Stimulated activated naive B cell treated with anti-CD40 and anti-IgM and Interleukin-4, amounts not matched to agents 10 μg/mL and 1 μg/mL and 100 μg/mL, for 72 hours (primary cell): Measurements from ENCODE around the gene ZDHHC4.
"Not testable (repeated sequence)": the region's sequence is repeated elsewhere in the genome, so short reads cannot be mapped to it uniquely, and the experiment has no call there.

Experiments
- ATAC-seq, 2 donors: fragments of 150-1000 bp; cut with Tn5 transposase; replicated peaks; 2 replicates each; pipeline ENCODE4 v1.10.0; 2021; ENCODE audit warnings: moderate library complexity in 1 of 2
- DNase-seq: peaks from one replicate; pipeline ENCODE4 v3.0.0; 2021
- H3K27ac Mint-ChIP-seq: one replicate; pipeline ENCODE4 v1.8.0; 2022; ENCODE audit warnings: mild to moderate bottlenecking, mixed read lengths
- H3K27me3 Mint-ChIP-seq, 2 donors: one replicate each; pipeline ENCODE4 v1.8.0; 2022; ENCODE audit warnings: mixed read lengths in 2 of 2
- H3K36me3 Mint-ChIP-seq, 2 donors: one replicate each; pipeline ENCODE4 v1.8.0; 2022; ENCODE audit warnings: mixed read lengths in 2 of 2, mild to moderate bottlenecking in 1 of 2
- H3K4me1 Mint-ChIP-seq, 2 donors: one replicate each; pipeline ENCODE4 v1.8.0; 2022; ENCODE audit warnings: mixed read lengths in 2 of 2, mild to moderate bottlenecking in 1 of 2
- H3K4me3 Mint-ChIP-seq, 2 donors: one replicate each; pipeline ENCODE4 v1.8.0; 2022; ENCODE audit warnings: mild to moderate bottlenecking in 2 of 2, mixed read lengths in 2 of 2, moderate library complexity in 1 of 2
- H3K9me3 Mint-ChIP-seq, 2 donors: one replicate each; pipeline ENCODE4 v1.8.0; 2022; ENCODE audit warnings: mixed read lengths in 2 of 2, mild to moderate bottlenecking in 1 of 2

Gene ZDHHC4

DNA sequence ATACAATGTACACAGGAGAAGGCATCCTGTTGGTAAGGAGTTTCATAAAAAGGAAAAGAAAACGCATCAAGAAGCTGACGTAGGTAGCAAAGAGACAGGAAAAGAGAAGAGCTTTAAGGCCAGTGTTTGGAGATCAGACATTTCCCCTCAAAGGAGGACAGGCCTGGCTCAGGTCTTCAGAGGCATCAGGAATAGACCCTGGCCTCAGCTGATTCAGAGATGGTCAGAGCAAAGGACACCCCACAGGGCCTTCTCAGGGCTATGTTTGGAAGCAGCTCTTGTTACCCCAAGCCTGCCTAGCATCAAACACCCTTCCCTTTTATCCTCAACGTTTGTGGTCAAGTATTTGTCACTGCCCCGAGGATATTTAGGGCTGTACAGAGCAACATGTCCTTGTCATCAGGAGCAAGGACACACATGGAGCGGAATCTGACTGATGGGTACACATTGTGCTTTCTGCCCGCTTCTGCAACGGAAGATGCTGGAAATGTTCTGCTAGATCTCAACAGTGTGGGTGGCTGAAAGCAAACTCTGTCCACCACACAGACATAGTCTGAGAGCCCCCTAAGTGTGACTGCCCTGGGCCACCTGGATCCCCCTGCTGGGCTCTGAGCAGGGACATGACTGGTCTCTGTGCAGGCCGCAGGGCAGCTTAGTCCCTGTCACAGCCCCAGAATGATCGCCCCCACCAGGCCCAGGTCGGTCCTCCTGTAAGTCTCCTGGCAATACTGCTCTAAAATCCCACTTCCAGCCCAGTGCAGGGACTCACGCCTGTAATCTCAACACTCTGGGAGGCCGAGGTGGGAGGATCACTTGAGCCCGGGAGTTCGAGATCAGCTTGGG is 1.0 kb upstream of the ZDHHC4 start:
- H3K4me3 Mint-ChIP-seq: peak overlapping the region; percentile 85
- DNase-seq (no peak), ATAC-seq (no peak)
- no peaks in the 10 kb centered on the region for H3K9me3 Mint-ChIP-seq
- H3K36me3 Mint-ChIP-seq: peaks cover 13 to 19% of the 10 kb centered on the region in 2 donors
- peak overlapping the region; percentile 79 for H3K27ac Mint-ChIP-seq
- H3K4me1 Mint-ChIP-seq: peaks cover 16 to 33% of the 10 kb centered on the region in 2 donors
- H3K27me3 Mint-ChIP-seq: no peaks in the 10 kb centered on the region

DNA sequence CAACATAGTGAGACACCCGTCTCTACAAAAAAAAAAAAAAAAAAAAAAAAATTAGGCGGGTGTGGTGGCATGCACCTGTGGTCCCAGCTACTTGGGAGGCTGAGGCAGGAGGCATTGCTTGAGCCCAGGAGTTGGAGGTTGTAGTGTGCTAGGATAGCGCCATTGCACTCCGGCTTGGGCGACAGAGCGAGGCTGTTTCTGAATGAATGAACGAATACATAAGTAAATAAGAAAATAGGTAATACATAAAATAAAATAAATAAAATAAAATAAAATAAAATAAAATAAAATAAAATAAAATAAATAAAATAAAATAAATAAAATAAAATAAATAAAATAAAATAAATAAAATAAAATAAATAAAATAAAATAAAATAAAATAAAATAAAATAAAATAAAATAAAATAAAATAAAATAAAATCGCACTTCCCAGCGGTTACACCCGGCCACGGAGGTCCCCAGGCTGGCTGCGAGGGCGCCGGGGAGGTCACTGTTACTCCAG is 336 bp upstream of the ZDHHC4 start:
- H3K27me3 Mint-ChIP-seq, H3K9me3 Mint-ChIP-seq, DNase-seq: not testable (repeated sequence)
- peak in 1 of 2 donors; percentile 26 for ATAC-seq
- H3K36me3 Mint-ChIP-seq: peaks cover 18 to 24% of the 10 kb centered on the region in 2 donors
- H3K4me3 Mint-ChIP-seq: peak overlapping the region; percentile 96
- H3K4me1 Mint-ChIP-seq: peaks cover 20 to 37% of the 10 kb centered on the region in 2 donors
- peak overlapping the region; percentile 97 for H3K27ac Mint-ChIP-seq

DNA sequence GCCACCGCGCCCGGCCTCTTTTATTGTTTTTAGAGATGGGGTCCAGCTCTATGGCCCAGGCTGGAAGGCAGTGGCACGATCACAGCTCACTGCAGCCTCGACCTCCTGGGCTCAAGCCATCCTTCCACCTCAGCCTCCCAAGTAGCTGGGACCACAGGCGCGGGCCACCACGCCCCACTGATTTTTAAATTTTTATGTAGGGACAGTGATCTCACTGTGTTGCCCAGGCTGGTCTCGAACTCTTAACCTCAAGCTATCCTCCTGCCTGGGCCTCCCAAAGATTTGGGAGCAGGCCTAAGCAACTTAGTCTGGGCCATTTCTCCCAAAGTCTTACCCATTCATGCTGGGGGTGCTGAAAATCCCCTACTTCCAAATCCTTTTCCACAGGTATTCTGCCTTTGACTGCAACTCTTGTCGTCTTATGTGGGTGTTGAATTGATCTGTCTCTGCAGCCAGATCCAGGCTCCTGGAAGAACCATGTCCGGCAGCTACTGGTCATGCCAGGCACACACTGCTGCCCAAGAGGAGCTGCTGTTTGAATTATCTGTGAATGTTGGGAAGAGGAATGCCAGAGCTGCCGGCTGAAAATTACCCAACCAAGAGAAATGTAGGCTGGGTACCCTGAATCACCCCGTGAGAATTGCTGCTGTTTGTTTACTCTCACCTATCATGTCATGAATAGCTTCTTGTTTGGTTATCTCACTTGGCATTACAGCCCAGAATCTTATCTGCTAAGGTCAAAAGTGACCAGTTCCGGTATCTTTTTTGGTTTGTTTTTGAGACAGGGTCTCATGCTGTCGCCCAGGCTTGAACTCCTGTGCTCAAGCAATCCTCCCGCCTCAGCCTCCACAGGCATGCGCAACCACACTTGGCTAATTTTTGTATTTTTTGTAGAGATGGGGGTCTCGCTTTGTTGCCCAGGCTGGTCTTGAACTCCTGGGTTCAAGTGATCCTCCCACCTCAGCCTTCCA is 1.1 kb downstream of the ZDHHC4 start:
- Mint-ChIP-seq H3K9me3 (no peaks in the 10 kb centered on the region), H3K27me3 (no peaks in the 10 kb centered on the region), H3K4me1 (peaks cover 20 to 37% of the 10 kb centered on the region in 2 donors), H3K27ac (peak overlapping the region; percentile 97), H3K36me3 (peaks cover 26 to 33% of the 10 kb centered on the region in 2 donors), H3K4me3 (peak overlapping the region; percentile 96)
- ATAC-seq (no peak), DNase-seq (no peak)

DNA sequence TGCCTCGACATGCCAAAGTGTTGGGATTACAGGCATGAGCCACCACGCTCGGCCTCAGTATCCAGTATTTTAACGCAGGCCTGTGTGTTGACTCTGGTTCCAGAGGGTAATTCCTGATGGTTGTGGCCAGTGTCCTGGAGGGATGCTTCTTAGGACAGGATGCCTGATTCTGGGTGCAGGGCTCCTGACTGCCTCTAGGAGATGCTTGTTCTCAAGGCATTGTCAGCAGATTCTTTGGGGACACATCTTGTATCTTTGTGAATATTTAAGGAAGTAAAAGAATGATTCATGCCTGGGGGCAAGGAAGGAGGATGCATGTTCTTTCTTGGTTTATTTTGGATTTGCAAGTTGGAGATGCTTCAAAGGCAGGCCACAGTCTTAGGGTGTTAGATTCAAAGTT is 2.2 kb downstream of the ZDHHC4 start:
- peaks cover 20 to 37% of the 10 kb centered on the region in 2 donors for H3K4me1 Mint-ChIP-seq
- H3K36me3 Mint-ChIP-seq: peaks cover 29 to 37% of the 10 kb centered on the region in 2 donors
- no peaks in the 10 kb centered on the region for H3K27me3 Mint-ChIP-seq
- no peak overlapping the region for H3K4me3 Mint-ChIP-seq
- DNase-seq (no peak), ATAC-seq (no peak)
- no peaks in the 10 kb centered on the region for H3K9me3 Mint-ChIP-seq
- peak overlapping the region; percentile 7 for H3K27ac Mint-ChIP-seq

DNA sequence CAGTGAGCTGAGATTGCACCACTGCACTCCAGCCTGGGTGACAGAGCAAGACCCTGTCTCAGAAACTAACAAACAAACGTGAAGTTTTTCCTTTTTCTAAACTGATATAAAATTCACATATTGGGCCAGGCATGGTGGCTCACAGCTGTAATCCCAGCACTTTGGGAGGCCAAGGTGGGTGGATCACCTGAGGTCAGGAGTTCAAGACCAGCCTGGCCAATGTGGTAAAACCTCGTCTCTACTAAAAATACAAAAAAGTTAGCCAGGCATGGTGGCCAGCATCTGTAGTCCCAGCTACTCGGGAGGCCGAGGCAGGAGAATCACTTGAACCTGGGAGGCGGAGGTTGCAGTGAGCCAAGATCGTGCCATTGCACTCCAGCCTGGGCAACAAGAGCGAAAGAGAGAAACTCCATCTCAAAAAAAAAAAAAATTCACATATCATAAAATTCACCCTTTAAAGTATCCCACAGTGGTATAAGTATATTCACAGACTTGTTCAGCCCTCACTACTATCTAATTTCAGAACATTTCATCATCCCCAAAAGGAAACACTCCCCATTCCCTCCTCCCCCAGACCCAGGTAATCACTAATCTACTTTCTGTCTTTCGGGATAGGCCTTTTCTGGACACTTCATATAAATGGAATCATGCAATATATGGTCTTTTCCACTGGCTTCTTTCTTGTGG is 8.6 kb downstream of the ZDHHC4 start:
- ATAC-seq, H3K9me3 Mint-ChIP-seq, H3K4me3 Mint-ChIP-seq, H3K27ac Mint-ChIP-seq, H3K27me3 Mint-ChIP-seq, DNase-seq: not testable (repeated sequence)
- Mint-ChIP-seq H3K4me1 (peaks cover 15 to 25% of the 10 kb centered on the region in 2 donors), H3K36me3 (peaks cover 48 to 60% of the 10 kb centered on the region in 2 donors)

DNA sequence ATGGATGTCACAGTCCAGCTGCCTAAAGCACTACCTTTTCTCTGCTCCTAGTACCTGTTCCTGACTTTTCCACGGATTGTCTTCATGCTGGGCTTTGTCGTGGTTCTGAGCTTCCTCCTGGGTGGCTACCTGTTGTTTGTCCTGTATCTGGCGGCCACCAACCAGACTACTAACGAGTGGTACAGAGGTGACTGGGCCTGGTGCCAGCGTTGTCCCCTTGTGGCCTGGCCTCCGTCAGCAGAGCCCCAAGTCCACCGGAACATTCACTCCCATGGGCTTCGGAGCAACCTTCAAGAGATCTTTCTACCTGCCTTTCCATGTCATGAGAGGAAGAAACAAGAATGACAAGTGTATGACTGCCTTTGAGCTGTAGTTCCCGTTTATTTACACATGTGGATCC is 11.3 kb downstream of the ZDHHC4 start:
- ATAC-seq: no peak
- no peak for DNase-seq
- Mint-ChIP-seq H3K4me1 (peaks cover 8 to 25% of the 10 kb centered on the region in 2 donors), H3K27ac (peak overlapping the region; percentile 14), H3K9me3 (no peaks in the 10 kb centered on the region), H3K36me3 (peaks cover 41 to 45% of the 10 kb centered on the region in 2 donors), H3K4me3 (no peak overlapping the region), H3K27me3 (no peaks in the 10 kb centered on the region)

DNA sequence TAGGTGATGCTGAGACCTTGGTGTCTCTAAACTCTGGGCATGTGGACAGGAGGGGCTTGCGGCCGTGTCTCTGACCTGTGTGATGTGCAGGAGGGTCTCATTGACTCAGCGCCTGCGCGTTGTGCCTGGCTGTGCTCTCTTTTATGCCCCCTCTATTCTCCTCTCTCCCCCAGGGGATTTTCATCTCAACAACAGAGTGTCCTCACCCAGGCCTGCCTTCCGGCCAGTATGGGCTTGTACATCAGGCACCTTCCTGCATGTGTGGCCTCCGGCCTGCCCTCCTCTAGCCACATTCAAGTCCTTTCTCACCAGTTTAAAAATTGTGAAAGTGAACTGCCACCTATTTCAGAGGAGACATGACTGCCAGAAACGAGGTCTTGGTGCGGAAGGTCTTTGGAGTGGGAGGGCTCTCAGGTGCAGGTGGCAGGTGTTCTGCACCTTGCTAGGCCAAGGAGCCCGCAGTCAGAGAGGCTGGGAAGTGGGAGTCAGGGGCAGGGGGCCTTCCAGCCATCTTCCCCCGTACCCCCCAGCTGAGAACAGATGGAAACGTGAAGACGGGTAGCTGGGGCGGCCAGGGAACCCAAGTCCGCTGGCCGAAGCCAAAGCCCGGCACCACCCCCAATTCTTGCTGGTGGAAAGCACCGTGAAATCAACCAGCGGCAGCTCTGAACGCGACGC is 12.0 kb downstream of the ZDHHC4 start:
- Mint-ChIP-seq H3K4me1 (peaks cover 8 to 25% of the 10 kb centered on the region in 2 donors), H3K27ac (peak overlapping the region; percentile 84), H3K36me3 (peaks cover 41 to 43% of the 10 kb centered on the region in 2 donors), H3K4me3 (peak overlapping the region; percentile 73 to 90), H3K27me3 (no peaks in the 10 kb centered on the region), H3K9me3 (no peaks in the 10 kb centered on the region)
- DNase-seq (no peak), ATAC-seq (no peak)

DNA sequence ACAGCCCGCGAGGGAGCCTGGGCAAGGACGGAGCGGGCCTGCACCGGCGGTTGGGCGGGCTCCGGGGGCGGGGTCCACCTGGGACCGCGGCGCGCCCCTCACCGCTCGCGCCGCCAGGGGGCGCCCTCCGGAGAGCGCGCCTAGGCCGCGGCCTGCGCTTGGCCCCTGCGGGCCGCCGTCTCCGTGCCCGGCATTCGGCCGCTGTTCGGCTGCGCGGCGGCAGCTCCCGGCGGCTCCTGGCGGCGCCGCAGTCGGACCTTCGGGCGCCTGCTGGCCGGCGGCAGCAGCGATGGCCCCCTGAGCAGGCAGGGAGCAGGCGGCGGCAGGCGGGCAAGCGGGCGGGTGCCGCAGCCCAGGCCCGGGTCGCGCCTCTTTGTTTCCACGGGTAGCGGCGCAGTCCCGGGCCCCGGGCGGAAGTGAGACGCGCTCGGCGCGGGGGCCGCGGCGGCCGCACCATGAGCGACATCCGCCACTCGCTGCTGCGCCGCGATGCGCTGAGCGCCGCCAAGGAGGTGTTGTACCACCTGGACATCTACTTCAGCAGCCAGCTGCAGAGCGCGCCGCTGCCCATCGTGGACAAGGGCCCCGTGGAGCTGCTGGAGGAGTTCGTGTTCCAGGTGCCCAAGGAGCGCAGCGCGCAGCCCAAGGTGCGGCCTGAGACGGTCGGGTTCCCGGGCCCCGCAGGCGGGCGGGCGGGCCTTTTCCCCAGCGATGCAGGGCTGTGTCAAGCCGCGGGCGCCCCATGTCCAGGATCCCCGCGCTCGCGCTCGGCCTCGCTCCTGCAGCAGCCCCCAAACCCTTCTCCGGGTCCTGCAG is 12.8 kb downstream of the ZDHHC4 start, which contains the start of gene INTS15:
INTS15 (plus strand) TSS at position 193 of the 816 bp plus-strand sequence; CDS start at position 456, 263 bp downstream.
- ATAC-seq (peak; percentile 90 to 92), DNase-seq (peak; percentile 81)
- Mint-ChIP-seq H3K4me1 (peaks cover 8 to 25% of the 10 kb centered on the region in 2 donors), H3K27ac (peak within 1 kb of the TSS; percentile 88), H3K36me3 (peaks cover 36 to 39% of the 10 kb centered on the region in 2 donors), H3K9me3 (no peaks in the 10 kb centered on the region), H3K27me3 (no peaks in the 10 kb centered on the region), H3K4me3 (peak within 1 kb of the TSS; percentile 87 to 90)

DNA sequence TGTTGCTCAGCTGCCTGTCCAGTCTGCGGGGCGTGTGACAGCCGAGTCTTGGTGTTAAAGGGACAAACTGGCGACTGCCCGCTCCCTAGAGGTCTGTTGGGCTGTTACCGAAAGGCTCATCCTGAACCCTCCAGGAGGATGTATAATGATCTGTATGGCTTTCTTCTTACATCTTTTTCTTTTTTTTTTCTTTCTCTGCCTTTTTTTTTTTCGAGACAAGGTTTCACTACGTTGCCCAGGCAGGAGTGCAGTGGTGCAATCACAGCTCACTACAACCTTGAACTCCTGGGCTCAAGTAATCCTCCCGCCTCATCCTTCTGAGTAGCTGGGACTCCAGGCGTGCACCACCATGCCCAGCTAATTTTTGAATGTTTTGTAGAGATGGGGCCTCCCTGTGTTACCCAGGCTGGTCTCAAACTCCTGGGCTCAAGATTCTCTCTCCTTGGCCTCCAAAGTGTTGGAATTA is 13.4 kb downstream of the ZDHHC4 start:
- no peaks in the 10 kb centered on the region for H3K9me3 Mint-ChIP-seq
- H3K36me3 Mint-ChIP-seq: peaks cover 35% of the 10 kb centered on the region in 2 donors
- DNase-seq: no peak
- H3K27ac Mint-ChIP-seq: peak overlapping the region; percentile 88
- peak in 1 of 2 donors; percentile 24 for ATAC-seq
- peak overlapping the region; percentile 87 to 90 for H3K4me3 Mint-ChIP-seq
- H3K4me1 Mint-ChIP-seq: peaks cover 8 to 25% of the 10 kb centered on the region in 2 donors
- H3K27me3 Mint-ChIP-seq: no peaks in the 10 kb centered on the region

DNA sequence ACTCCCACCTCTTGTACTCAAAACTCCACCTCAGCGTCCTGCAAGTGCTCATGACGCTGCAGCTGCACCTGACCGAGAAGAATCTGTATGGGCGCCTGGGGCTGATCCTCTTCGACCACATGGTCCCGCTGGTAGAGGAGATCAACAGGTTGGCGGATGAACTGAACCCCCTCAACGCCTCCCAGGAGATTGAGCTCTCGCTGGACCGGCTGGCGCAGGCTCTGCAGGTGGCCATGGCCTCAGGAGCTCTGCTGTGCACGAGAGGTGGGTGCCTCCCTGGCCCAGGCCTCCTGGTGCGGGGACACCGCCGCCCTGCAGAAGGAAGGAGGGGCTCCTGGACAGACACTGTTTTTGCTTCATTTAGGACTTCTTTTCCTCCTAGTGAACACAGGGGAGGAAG is 22.8 kb downstream of the ZDHHC4 start:
- no peak overlapping the region for H3K4me3 Mint-ChIP-seq
- H3K27me3 Mint-ChIP-seq: no peaks in the 10 kb centered on the region
- no peak for DNase-seq
- H3K36me3 Mint-ChIP-seq: peaks cover 34 to 66% of the 10 kb centered on the region in 2 donors
- no peaks in the 10 kb centered on the region for H3K9me3 Mint-ChIP-seq
- ATAC-seq: no peak
- no peak overlapping the region for H3K27ac Mint-ChIP-seq
- H3K4me1 Mint-ChIP-seq: peaks cover 0 to 3% of the 10 kb centered on the region in 2 donors

DNA sequence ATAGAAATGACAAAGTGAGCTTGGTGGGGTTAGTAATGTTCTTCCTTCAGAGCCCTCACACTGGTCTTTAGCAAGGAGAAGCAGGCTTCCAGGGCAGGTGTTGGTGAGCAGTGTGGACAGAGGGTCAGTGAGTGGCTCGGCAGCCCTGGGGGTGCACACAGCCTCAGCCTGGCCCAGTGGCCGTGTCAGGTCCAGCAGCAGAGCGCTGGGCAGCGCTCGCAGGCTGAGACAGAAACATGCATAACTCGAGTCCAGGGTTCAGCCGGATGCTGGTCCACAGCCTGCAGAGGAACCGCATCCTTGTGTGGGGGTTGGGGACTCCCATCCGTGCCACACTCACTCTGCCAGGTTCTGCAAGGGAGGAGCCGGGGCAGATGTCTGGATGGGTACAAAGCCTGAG is 27.2 kb downstream of the ZDHHC4 start:
- Mint-ChIP-seq H3K36me3 (peaks cover 30 to 60% of the 10 kb centered on the region in 2 donors), H3K4me1 (peaks cover 0 to 8% of the 10 kb centered on the region in 2 donors), H3K27ac (no peak overlapping the region), H3K9me3 (no peaks in the 10 kb centered on the region), H3K4me3 (no peak overlapping the region), H3K27me3 (no peaks in the 10 kb centered on the region)
- DNase-seq (no peak), ATAC-seq (no peak)

DNA sequence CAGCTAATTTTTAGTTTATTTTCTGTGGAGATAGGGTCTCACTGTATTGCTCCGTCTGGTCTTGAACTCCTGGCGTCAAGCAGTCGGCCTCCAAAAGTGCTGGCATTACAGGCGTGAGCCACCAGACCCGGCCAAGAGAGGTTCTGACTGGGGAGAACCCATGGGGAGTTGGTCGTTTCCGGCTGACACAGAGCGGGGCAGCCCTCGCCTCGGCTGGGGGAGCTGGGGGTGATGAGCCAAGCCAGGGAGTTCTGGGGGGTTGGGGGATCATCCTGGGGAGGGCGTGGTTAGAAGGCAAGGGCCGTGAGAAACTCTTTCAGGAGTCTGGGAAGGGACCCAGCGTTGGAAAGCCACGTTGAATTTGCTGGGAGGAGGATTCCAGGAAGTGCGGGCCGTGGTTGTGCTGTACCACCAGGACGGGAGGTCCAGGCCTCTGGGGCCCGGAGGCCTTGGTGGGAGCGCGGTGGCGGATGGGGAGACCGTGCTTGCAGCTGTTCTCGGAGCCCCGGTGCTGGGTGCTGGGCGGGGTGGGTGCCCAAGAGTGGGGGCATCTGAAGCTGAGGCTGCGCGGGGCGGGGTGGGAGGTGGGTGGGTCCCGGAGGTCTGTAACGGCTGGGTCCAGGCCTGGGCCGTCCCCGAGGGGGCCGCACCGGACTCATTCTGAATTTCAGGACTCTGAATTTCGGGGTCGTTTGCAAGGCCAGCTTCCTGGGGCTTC is 29.8 kb downstream of the ZDHHC4 start:
- Mint-ChIP-seq H3K36me3 (peaks cover 24 to 53% of the 10 kb centered on the region in 2 donors), H3K4me1 (peaks cover 7 to 12% of the 10 kb centered on the region in 2 donors), H3K4me3 (no peak overlapping the region), H3K27me3 (no peaks in the 10 kb centered on the region), H3K27ac (no peak overlapping the region), H3K9me3 (no peaks in the 10 kb centered on the region)
- no peak for ATAC-seq
- DNase-seq: no peak
